CD4-positive, alpha-beta T cell treated with Interleukin-4 for 4 hours (primary cell): ENCODE data around the gene MYOZ3.

Experiments
- DNase-seq: peaks from one replicate; pipeline ENCODE4 v3.0.0-alpha.2; 2020

MYOZ3 gene

DNA sequence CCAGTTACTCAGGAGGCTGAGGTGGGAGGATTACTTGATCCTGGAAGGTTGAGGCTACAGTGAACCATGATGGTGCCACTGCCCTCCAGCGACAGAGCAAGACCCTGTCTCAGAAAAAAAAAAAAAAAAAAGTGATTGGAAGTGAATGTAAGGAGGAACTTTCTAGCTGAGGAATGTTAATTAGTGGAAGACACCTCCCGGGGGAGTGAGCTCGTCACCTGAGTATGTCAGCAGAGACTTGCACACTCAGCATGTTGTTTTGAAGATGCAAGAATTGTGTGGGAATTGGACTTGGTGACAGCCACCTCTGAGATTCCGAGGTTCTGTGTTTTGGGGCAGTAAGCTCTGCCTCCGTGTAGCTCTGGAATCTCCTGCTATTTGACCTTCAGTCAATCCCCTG, 17.0 kb upstream of the MYOZ3 start:
- DNase-seq = no peak

DNA sequence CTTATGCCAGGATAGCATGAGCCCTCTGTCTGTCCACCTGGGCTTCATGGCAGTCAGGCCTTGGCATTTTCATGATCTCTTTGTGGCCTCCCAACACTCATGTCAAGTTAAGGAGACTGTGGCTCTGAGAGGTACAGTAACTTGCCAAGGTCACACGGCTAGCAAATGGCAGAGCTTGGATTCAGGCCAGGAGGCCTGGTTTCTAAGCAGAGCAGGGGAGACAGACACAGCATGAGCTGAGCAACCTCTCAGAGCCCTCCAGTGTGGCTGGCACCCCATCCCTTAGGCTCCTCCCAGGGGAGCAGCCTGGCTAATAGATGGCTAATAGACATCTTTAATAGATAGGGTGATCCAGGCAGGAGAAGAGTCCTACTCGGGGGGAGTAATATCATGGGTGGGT, 16.5 kb upstream of the MYOZ3 start:
- DNase-seq = no peak

DNA sequence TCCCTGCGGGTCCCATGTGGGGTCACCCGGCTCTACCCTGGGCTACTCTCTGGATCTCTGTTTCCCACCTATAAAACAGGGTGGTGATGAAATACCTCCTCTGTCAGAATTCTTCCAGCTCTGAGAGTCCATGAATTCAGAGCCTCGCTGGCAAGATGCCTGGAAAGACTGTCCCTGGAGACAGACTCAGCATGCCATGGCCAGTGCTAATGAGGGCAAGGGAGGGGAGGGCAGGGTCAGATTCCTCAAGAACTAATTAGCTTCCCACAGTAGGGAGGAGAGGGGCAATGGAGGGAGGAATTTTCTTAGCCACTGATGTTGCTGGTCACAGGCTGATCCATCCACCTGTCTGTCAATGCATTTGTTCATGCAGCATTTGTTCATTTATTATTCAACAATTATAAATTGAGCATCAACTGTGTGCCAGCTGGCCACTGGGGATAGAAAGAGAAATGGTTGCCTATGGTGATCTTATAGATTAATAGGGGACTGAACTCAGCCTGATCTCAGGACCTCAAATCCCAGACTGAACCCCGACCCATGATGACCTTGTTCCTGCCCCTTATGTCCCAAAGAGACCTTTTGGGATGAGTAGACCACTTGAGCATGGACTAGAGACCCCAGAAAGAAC, 15.9 kb upstream of the MYOZ3 start:
- no peak for DNase-seq

DNA sequence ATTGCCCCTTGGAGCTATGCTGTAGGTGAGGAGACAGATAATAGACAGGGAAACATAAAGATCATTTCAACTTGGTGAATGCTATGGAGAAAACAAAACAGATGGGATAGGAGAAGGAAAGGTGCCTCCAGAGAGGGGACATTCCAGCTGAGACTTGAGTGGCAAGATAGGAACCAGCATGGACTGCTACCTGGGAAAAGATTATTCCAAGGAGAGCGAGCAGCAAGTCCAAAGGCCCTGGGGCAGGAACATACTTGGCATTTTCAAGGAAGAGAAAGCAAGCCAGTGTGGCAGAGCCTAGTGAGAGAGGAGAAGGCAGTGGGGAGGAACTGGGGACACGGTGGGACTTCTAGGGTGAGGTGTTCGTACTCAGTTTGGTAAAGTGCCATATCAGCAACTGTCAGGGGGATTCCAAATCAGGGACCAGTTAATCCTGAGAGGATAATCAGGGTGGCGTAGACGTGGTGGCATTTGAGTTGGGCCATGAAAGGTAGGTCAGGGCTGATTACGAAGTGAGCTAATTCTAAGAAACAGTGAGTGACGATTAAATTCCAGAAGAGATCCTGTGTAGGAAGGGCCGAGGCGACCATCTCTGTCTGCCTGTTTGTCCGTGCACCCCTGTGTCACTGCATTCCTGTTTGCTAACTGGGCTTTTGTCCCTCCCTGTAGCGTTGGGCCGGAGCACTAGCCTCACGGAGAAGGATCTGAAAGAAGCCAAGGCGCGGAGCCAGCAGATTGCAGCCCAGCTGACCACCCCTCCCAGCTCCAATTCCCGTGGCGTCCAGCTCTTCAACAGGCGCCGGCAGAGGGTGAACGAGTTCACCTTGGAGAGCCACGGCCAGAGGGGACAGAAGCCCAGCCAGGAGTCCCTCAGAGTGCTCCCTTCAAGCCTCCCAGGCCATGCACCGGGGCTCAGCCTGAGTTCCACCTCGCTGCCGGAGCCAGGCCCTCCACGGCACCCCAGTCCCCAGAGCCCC, 13.5 kb upstream of the MYOZ3 start:
- DNase-seq = no peak

DNA sequence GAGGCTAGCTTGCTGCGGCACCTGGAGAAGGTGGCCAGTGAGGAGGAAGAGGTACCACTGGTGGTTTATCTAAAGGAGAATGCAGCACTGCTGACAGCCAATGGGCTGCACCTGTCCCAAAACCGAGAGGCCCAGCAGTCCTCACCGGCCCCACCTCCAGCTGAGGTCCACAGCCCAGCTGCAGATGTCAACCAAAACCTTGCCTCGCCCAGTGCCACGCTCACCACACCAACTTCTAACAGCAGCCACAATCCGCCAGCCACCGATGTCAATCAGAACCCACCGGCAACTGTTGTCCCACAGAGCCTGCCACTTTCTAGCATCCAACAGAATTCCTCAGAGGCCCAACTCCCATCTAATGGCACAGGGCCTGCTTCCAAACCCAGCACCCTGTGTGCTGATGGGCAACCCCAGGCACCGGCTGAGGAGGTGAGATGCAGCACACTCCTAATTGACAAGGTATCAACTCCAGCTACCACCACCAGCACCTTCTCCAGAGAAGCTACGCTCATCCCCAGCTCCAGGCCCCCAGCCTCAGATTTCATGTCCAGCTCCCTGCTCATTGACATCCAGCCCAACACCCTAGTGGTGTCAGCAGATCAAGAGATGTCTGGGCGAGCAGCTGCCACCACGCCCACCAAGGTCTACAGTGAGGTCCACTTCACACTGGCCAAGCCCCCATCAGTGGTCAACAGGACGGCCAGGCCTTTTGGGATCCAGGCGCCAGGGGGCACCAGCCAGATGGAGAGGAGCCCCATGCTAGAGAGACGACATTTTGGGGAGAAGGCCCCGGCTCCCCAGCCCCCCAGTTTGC, 12.6 kb upstream of the MYOZ3 start:
- DNase-seq = no peak

DNA sequence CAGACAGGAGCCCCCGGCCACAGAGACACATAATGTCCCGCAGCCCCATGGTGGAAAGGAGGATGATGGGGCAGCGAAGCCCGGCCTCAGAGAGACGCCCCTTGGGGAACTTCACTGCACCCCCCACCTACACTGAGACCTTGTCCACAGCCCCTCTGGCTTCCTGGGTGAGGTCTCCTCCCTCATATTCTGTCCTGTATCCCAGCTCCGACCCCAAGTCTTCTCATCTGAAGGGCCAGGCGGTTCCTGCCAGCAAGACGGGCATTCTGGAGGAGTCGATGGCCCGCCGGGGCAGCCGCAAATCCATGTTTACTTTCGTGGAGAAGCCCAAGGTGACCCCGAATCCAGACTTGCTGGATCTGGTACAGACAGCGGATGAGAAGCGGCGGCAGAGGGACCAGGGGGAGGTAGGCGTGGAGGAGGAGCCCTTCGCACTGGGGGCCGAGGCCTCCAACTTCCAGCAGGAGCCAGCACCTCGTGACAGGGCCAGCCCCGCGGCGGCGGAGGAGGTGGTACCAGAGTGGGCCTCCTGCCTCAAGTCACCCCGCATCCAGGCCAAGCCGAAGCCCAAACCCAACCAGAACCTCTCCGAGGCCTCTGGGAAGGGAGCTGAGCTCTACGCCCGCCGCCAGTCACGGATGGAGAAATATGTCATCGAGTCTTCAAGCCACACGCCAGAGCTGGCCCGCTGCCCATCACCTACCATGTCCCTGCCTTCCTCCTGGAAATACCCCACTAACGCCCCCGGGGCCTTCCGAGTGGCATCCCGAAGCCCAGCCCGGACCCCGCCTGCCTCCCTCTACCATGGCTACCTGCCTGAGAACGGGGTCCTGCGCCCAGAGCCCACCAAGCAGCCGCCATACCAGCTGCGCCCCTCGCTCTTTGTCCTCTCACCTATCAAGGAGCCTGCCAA, 11.7 kb upstream of the MYOZ3 start:
- no peak for DNase-seq

DNA sequence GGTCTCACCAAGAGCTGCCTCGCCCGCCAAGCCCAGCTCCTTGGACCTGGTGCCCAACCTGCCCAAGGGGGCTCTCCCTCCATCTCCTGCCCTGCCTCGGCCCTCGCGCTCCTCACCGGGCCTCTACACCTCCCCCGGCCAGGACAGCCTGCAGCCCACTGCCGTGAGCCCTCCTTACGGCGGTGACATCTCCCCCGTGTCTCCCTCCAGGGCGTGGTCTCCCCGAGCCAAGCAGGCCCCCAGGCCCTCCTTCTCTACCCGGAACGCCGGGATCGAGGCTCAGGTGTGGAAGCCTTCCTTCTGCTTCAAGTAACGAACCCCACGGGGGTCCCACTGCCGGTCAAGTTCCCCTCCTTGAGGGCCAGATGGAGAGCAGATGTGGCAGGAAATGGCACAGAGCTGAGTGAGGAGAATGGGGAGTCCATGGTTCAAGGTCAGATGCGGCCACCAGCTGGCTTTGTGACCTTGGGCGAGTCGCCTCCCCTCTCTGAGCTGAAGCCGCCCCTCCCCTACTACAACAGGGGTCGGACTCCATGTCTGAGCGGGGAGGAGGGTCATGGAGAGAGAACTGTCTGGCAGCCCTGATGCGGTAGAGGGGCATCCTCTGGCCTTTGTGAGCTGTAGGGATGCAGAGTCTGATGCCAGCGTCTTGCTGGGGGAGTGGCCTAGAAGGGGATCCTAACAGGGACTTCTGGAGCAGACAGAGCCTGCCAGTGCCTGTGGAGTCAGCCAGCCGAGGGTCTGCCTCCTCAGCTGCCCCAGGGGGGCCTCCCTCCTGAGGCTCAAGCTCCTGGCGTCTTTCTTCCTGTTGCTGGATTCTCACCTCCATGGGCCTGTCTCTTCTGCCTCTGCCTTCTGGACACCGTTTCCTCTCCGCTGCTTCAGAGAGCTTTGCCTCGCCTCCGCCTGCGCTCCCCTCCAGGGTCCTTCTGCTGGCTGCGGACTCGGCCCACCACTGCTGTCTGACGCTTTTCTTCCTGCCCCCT, 10.7 kb upstream of the MYOZ3 start:
- no peak for DNase-seq

DNA sequence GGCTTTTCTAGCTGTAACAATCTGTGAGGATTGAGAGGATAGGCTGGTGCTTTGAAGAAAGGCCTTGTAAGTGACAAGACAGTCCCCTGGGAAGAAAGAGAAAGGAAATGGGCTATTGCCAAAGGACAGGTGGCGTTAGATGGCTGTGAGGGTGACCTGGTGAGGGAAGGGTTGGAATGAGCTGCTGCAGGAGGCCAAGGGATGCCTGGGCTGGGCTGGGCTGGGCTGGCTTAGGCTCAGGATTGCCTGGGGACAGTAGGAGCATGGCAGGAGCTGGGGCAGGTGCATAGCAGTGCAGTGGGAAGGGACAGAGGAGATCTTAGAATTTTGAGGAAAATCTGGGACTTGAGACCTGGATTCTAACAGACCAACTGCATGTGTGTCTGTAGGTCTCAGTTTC, 9.7 kb upstream of the MYOZ3 start:
- DNase-seq = no peak

DNA sequence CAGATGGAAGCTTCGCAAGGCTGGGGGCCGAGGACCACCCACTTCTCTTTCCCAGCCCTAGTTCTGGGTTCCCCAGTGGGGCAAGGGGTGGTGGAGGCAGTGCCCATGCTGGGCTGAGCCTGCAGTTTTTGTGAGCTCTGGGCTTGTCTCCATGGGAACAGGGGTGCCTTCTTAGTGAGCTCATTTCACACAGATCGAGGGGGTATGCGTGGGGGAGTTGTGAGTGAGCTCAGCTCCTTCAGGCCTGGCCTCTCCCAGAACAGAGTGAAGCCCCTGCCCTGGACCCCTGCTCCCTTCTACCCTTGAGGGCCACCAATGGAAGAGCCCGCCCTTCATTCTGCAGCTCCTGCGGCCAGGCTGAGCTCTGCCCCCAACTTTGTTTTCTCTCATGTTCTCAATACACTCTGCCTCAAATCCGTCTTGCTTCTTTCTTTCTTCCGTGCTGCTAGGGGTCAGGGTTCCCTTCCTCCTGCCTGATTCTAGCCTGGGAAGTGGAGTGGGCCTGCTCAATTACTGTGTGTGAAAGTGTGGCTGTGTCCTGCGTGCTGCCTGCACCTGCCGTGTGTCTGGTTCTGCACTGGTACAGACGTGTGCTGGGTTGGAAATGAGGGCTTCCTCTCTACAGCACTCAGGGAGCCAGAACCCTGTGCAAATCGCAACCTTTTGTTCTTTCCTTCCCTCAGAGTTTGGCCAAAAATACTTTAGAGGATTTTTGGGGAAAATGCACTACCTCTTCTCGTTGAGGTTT, 9.0 kb upstream of the MYOZ3 start:
- DNase-seq = no peak

DNA sequence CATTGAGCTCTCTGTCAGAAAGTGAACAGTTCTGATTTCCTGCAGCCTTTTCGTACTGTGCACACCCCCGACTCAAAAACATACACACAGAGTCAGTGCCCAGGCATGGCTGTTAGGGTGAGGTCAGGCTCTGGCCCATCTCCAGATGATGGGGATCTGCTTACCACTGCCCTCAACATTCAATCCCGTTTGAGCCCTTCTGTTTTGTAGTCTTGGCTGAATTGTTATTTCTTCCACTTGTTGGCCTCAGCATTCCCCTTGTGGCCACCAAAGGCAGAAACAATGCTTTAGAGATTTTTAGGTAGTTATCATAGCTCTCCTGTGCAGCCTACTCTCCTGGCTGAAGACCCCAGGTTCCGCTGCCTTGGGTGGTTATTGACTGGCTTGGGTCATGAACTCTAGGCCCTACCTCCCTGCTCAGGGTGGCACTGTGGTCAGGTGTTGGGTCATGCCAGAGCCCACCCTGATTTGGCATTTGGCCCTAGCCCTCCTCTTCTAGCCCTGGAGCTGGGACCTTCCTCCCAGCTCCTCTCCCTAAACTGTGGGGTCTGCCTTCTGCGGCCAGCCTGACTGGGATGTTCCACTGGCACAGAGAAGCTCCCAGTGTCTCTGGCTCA, 7.8 kb upstream of the MYOZ3 start:
- DNase-seq = no peak

DNA sequence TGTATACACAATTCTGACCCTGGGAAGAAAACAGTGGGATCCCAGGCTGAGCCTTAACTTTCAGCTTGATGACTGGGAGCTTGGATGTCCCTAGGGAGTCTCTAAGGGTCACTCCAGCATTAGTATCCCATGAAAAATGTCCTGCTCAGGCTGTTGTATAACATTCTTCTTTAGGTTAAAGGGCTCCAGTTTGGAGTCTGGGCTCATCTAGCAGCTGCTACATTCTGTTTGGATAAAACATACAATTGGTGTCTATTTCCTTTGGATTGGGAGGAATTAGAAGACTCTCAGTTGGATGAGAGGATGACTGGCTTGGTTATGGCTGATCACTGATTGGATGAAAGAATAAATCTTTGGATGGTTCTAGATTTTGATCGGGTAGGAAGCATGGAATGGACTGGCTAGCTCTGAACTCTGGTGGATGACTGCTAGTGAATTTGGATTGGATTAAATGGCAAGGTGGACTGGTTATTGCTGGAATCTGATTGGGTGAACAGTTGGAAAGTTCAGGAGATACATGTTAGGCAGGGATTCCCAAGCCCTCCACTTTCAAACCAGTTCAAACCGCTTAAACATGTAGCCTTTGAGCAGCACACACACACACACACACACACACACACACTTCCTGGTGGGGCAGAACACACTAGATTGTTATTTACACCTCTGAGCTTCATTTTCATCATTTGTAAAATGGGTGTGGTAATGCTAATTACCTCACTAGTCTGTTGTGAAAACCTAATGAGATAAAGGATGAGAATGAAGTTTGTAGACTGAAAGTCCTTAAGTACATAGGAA, 7.1 kb upstream of the MYOZ3 start:
- no peak for DNase-seq

DNA sequence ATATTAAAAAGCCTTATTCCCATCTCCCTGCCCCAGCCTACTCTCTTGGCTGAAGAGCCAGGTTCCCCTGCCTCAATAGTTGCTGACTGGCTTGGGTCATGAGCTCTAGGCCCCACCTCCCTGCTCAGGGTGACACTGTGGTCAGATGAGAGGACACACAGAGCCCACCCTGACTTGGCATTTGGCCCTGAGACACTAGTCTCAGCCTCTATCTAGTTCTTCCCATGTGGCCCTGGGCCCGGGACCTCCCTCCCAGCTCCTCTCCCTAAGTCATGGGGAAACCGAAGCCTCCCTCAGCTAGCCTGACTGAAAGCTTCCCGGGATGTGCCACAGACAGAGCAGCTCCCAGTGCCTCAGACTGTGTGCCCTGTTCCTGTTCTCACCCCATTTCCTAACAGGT, 5.8 kb upstream of the MYOZ3 start:
- DNase-seq = no peak

DNA sequence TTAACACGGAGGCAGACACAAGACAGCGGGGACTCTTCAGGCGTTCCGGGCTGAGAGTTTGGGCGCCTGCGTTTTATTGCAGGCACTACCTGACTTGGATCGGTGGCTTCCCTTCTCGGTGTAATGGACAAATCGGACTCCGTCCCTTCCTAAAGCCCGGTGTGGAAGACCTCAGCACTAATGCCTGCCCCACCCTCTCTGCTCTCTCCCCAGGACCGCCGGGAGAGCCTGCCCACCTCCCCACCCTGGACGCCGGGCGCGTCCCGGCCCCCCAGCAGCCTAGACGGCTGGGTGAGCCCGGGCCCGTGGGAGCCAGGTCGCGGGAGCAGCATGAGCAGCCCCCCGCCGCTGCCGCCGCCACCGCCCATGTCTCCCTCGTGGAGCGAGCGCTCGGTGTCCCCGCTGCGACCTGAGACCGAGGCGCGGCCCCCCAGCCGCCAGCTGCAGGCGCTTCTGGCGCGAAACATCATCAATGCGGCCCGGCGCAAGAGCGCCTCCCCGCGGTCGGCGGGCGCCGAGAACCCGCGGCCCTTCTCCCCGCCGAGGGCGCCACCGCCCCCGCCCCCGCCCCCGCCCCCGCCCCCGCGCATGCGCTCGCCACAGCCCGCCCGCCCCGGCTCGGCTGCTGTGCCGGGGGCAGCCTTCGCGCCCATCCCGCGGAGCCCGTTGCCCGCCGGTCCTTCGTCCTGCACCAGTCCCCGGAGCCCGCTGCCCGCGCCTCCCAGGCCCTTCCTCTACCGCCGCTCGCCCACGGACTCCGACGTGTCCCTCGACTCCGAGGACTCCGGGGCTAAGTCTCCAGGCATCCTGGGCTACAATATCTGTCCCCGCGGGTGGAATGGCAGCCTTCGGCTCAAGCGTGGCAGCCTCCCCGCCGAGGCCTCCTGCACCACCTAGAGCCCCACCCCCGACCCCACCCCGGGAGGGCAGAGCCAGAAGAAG, 4.6 kb upstream of the MYOZ3 start:
- DNase-seq = peak; percentile 76

DNA sequence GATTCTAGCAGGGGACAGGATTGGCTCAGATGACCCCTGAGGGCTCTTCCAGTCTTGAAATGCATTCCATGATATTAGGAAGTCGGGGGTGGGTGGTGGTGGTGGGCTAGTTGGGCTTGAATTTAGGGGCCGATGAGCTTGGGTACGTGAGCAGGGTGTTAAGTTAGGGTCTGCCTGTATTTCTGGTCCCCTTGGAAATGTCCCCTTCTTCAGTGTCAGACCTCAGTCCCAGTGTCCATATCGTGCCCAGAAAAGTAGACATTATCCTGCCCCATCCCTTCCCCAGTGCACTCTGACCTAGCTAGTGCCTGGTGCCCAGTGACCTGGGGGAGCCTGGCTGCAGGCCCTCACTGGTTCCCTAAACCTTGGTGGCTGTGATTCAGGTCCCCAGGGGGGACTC, 2.9 kb upstream of the MYOZ3 start:
- no peak for DNase-seq

DNA sequence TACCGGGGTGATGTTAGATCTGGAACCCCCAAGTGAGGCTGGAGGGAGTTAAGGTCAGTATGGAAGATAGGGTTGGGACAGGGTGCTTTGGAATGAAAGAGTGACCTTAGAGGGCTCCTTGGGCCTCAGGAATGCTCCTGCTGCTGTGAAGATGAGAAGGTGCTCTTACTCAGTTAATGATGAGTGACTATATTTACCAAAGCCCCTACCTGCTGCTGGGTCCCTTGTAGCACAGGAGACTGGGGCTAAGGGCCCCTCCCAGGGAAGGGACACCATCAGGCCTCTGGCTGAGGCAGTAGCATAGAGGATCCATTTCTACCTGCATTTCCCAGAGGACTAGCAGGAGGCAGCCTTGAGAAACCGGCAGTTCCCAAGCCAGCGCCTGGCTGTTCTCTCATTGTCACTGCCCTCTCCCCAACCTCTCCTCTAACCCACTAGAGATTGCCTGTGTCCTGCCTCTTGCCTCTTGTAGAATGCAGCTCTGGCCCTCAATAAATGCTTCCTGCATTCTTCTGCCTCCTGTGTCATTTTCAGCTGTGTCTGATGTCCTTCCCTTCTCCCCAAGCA, 2.3 kb upstream of the MYOZ3 start:
- no peak for DNase-seq

DNA sequence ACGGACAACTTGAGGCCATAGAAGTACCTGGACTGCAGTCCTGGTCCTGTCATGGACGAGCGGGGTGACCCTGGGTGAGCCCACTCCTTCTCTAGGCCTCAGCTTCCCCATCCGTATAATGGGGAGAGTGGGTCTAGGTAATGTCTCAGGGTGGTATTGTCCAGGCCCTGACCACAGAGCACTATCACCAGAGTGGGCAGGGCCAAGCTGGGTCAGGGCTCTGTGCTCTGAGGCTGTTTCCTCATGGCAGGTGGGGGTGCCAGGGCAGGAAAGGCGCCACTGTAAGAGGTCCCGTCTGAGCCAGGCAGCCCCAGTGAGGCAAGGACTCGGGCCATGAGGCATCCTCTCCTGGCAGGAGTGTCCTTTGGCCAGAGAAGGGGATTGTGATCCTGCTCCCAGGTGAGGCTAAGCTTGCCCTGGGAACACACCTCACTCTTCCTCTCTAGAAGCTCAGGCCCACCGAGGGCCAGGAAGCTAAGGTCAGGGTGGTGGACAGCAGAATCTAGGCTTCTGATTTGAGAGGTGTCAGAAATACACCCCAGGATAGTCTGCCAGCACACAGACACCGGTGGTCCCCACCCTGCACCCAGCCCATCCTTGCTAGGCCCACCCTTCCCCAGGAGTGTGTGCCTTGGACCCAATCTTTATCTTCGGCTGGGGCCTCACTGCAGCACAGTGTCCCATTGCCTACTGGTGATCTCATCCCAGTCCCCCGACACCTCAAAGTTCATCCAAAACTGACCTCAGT, 1.5 kb upstream of the MYOZ3 start:
- DNase-seq = no peak
